ENCODE results near the gene TEX14.

TEX14 gene, protein sequence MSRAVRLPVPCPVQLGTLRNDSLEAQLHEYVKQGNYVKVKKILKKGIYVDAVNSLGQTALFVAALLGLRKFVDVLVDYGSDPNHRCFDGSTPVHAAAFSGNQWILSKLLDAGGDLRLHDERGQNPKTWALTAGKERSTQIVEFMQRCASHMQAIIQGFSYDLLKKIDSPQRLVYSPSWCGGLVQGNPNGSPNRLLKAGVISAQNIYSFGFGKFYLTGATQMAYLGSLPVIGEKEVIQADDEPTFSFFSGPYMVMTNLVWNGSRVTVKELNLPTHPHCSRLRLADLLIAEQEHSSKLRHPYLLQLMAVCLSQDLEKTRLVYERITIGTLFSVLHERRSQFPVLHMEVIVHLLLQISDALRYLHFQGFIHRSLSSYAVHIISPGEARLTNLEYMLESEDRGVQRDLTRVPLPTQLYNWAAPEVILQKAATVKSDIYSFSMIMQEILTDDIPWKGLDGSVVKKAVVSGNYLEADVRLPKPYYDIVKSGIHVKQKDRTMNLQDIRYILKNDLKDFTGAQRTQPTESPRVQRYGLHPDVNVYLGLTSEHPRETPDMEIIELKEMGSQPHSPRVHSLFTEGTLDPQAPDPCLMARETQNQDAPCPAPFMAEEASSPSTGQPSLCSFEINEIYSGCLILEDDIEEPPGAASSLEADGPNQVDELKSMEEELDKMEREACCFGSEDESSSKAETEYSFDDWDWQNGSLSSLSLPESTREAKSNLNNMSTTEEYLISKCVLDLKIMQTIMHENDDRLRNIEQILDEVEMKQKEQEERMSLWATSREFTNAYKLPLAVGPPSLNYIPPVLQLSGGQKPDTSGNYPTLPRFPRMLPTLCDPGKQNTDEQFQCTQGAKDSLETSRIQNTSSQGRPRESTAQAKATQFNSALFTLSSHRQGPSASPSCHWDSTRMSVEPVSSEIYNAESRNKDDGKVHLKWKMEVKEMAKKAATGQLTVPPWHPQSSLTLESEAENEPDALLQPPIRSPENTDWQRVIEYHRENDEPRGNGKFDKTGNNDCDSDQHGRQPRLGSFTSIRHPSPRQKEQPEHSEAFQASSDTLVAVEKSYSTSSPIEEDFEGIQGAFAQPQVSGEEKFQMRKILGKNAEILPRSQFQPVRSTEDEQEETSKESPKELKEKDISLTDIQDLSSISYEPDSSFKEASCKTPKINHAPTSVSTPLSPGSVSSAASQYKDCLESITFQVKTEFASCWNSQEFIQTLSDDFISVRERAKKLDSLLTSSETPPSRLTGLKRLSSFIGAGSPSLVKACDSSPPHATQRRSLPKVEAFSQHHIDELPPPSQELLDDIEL (N-terminal part only)

GRCh38 chr17:58691701-58692238, at the start of gene TEX14:
TEX14 (minus strand) TSS chr17:58692045; CDS start chr17:58652001, 40,044 bp downstream.
- H3K9me3 Mint-ChIP-seq = no peaks in the 10 kb centered on the region
- peak within 1 kb of the TSS; percentile 19 for H3K27ac Mint-ChIP-seq
- peaks cover 33% of the 10 kb centered on the region for H3K4me1 Mint-ChIP-seq
- peaks cover 13% of the 10 kb centered on the region for H3K36me3 Mint-ChIP-seq (ENCODE audit: low read depth)
- DNase-seq = no peak
- peak within 1 kb of the TSS; percentile 86 for H3K4me3 Mint-ChIP-seq
- TF ChIP-seq, protein P1, sequence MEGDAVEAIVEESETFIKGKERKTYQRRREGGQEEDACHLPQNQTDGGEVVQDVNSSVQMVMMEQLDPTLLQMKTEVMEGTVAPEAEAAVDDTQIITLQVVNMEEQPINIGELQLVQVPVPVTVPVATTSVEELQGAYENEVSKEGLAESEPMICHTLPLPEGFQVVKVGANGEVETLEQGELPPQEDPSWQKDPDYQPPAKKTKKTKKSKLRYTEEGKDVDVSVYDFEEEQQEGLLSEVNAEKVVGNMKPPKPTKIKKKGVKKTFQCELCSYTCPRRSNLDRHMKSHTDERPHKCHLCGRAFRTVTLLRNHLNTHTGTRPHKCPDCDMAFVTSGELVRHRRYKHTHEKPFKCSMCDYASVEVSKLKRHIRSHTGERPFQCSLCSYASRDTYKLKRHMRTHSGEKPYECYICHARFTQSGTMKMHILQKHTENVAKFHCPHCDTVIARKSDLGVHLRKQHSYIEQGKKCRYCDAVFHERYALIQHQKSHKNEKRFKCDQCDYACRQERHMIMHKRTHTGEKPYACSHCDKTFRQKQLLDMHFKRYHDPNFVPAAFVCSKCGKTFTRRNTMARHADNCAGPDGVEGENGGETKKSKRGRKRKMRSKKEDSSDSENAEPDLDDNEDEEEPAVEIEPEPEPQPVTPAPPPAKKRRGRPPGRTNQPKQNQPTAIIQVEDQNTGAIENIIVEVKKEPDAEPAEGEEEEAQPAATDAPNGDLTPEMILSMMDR (IDR thresholded peaks at IDR 0.05) = no peak
- peaks cover 10% of the 10 kb centered on the region for H3K27me3 Mint-ChIP-seq (ENCODE audit: low read depth, poor library complexity)

- Mint-ChIP-seq H3K27me3 (ENCODE audit: low read depth, poor library complexity) (peaks cover 12% of the 10 kb centered on the region), H3K36me3 (ENCODE audit: low read depth) (no peaks in the 10 kb centered on the region), H3K4me1 (no peaks in the 10 kb centered on the region), H3K27ac (no peak overlapping the region), H3K4me3 (no peak overlapping the region), H3K9me3 (peaks cover 4% of the 10 kb centered on the region)
- TF ChIP-seq, protein P1 (IDR thresholded peaks at IDR 0.05) = no peak
- no peak for DNase-seq
These were observed 49.3 kb upstream of the TEX14 start for GRCh38 chr17:58741121-58741625.

DNA sequence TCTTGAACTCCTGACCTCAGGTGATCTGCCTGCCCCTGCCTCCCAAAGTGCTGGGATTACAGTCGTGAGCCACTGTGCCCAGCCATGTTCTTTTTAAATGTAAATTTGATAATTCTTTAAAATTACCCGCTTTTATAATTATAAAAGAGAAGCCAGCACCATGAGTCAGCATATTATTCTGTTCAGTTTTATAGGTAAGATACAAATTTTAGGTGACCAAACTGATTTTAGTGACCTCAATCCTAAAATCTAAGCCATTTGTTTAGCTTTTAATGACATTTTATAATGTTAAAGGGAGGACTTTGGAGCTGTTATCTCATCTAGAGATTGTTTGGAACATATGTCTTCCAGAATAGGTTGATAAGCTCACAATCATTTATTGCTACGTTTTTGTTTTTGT, 43.0 kb upstream of the TEX14 start:
- Mint-ChIP-seq H3K27me3 (ENCODE audit: low read depth, poor library complexity) (no peaks in the 10 kb centered on the region), H3K4me1 (no peaks in the 10 kb centered on the region), H3K4me3 (no peak overlapping the region), H3K36me3 (ENCODE audit: low read depth) (peaks cover 6% of the 10 kb centered on the region), H3K27ac (no peak overlapping the region), H3K9me3 (no peaks in the 10 kb centered on the region)
- TF ChIP-seq, protein P1 (IDR thresholded peaks at IDR 0.05) = no peak
- DNase-seq = no peak

- H3K27ac Mint-ChIP-seq = no peak overlapping the region
- H3K4me3 Mint-ChIP-seq = no peak overlapping the region
These were observed 42.2 kb upstream of the TEX14 start for GRCh38 chr17:58734040-58734439.

GRCh38 chr17:58730937-58731336, 39.1 kb upstream of the TEX14 start:
- no peak for DNase-seq
- peaks cover 11% of the 10 kb centered on the region for H3K36me3 Mint-ChIP-seq (ENCODE audit: low read depth)
- H3K27me3 Mint-ChIP-seq (ENCODE audit: low read depth, poor library complexity) = peaks cover 2% of the 10 kb centered on the region
- H3K4me3 Mint-ChIP-seq = no peak overlapping the region
- H3K27ac Mint-ChIP-seq = peak overlapping the region; percentile 6
- H3K9me3 Mint-ChIP-seq = no peaks in the 10 kb centered on the region
- TF ChIP-seq, protein P1 (IDR thresholded peaks at IDR 0.05) = no peak
- no peaks in the 10 kb centered on the region for H3K4me1 Mint-ChIP-seq

More at GRCh38 chr17:58734040-58734439, 42.2 kb upstream of the TEX14 start:
- TF ChIP-seq, protein P1 (IDR thresholded peaks at IDR 0.05) = no peak
- H3K27me3 Mint-ChIP-seq (ENCODE audit: low read depth, poor library complexity) = no peaks in the 10 kb centered on the region
- H3K4me1 Mint-ChIP-seq = no peaks in the 10 kb centered on the region
- DNase-seq = no peak
- peaks cover 7% of the 10 kb centered on the region for H3K36me3 Mint-ChIP-seq (ENCODE audit: low read depth)
- H3K9me3 Mint-ChIP-seq = no peaks in the 10 kb centered on the region

All from nephron progenitor cell (in vitro differentiated cells).